ENCODE data around the gene FBXO9. TPM values are rescaled to one million over a fixed set of nuclear protein-coding genes. Genes with fewer than 3 reads are reported as not detected.
"Not testable (repeated sequence)": the region's sequence is repeated elsewhere in the genome, so short reads cannot be mapped to it uniquely, and the experiment has no call there.

The FBXO9 gene
- total RNA-seq, 1 donor from 2014 or later: 72.5 TPM

DNA sequence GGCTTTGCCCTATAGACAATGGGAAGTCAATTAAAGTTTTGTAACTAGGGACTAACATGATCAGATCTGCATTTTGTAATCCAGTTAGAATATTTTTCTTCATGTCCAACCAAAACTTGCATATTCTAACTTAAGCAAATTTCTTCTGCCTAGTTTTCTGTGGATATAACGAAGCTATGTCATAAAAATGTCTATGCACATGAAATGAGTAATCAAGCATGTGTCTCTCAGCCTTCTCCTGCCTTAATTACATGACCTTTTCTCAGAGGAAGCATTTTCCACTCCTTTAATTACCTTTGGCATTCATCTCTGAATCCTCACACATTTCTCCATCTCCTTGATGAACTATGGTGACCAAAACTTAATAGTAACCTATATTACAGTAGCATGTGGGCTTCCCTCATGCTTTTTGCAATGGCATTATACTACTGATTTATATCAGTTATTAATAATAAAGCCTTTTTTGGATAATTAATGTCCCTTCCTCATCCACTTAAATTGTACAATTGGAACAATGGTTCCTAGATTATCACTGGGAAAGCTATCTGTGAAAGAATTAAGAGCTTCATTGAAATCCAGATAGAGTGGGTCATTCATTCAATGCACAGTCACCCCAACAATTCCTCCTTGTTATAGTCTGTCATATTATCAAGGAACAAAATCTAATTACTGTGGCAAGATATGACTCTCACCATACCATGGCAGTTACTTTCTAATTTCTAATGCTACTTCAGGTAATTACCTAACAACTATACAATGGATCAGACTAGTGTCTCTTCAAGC is 19.1 kb upstream of the FBXO9 start:
- intact Hi-C loops (cut with micrococcal nuclease): no loop called here

DNA sequence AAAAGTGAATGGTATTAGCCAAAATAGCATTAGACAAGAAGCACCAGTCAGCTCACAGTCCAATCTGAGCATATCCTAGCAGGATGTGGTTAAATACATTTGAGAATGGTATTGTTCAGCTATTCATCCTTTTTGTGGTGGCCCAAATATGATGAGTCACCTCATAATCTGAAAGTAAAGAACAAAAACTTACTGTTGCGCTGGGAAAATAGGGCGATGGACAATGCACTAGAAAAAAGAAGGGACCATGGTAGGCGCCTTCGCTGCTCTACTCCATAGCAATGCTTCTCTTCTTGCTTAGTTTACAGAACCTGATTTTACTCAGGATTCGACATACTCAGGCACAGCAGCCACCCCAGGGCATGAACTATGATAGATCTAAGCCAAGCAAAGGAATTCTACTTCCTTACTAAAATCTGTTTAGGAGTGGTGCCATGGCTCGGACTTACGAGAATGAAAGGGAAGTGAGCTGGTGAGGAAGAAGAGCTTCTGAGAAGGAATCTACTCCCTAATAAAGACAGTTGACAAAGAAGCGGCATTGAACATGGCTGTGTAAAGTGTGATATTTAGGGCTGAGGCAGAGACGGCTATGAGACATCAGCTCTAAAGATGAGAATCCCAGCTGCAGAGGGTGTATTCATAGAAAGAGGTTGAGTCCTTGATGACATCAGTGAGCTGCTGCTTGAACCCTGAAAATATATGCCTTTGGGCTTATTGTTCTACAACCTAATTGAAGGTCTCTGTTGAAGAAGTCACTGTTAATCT is 16.6 kb upstream of the FBXO9 start:
- intact Hi-C loops (cut with micrococcal nuclease): no loop called here

DNA sequence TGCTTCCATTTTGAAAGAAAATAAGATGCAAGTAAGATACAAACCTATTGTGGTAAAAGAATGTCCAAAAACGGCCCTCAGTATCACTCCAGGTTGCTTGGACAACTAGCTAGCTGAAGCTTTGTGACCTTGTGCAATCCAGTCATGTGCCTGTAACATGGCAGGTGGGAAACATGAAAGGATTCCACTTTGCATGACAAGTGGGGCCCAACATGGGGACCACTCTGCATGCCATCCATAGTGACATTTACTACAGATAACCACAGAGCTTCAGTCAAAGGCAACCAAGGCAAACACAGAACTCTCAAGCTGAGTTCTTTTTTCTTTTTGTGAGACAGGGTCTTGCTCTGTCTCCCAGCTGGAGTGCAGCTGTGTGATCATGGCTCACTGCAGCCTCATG is 15.8 kb upstream of the FBXO9 start:
- intact Hi-C loops (cut with micrococcal nuclease): no loop called here

DNA sequence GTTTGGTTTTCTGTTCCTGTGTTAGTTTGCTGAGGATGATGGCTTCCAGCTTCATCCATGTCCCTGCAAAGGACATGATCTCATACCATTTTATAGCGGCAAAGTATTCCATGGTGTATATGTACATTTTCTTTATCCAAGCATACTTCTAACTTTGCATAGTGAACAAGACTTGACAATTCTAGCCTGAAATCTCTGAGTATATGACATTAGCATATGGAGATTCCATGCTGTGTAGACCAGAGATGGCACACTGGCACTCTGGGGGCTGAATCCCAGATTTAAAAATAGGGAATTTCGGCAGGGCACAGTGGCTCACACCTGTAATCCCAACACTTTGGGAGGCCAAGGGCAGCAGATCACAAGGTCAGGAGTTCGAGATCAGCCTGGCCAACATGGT is 13.1 kb upstream of the FBXO9 start:
- intact Hi-C loops (cut with micrococcal nuclease): not testable (repeated sequence)

DNA sequence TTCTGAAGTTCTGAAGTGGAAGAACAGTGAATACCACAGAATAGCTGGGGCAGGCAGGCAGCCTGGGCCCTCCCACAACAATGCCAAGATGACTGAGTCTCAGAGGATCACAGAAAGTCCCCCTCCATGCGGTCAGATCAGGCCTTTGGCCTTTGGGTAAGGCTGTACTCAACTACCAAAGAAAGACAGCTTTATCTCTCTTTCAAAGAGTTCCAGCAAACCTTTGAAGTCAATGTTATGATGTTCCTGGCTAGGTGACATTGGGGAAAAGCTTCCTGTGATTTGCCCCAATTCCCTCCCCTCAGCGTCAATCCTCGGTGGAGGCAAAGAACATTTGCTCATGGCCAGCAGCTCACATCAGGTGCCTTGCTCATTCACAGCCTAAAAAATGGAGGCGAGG is 10.7 kb upstream of the FBXO9 start:
- intact Hi-C loops (cut with micrococcal nuclease): no loop called here

DNA sequence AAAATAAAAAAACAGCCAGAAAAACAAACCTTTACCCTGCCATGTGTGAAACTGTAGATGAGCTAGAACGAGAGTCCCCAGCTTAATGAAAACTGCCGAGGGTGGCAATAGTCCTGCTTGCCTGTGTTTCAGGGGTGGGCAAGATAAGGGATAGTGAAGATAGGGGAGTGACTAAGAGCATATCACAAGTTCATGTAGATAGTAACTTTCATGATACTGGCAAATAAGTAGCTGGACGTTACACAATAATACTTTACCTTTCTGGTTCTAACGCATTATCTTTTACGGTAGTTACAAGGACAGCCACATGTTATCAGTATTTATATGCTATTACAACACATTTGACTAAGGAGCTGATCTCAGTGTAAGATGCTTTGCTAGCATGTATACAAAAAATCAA is 9.3 kb upstream of the FBXO9 start:
- intact Hi-C loops (cut with micrococcal nuclease): no loop called here

DNA sequence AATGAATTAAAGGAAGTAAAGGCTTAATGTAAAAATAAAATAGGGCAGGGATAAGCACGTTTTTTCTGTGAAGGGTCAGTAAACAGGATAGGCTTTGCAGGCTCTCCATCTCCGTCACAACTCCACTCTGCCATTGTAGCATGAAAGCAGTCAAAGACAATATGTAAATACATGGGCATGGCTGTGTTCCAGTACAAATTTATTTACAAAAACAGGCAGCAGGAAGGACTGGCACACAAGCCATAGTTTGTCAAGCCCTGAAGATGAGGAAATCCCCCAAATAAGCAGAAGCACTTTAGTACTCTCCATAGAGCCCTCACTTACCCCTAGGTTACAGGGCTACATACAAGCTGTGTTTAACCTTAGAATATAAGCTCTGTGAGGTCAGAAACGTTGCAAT is 8.9 kb upstream of the FBXO9 start:
- intact Hi-C loops (cut with micrococcal nuclease): no loop called here

DNA sequence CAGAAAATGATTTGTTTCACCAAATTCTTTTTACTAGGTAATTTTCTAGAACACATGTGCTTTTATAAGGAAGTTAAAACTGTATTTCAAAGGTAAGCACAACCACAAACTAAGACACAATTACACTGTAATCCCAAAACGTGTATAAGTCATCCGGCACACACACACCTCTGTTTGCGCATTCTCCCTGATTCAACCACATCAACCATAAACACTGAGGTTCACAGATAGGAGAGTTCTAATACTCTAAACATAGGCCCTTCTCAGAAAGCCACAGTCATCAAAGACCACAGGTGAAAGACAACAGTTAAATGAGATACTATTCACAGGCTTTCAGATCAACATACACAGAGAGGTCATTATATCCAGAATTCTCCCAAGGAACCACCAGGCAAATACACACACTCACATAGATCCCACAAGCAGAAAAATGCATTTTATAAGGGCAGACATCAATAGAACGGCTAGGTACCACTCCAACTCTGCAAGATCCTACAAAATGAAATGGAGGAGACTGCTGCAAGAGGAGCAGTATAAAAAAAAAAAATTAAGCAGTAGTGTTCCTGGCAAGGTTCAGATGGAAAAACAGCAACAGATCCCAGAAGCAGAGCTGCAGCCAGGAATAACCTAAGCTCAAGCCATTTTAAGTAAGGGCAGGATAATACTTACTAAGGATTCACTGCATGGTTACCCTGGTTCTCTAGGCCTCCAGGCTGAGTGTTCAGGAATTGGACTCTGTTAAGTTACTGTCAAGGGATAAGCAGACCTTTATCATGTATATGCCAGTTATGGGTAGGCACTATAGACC is 6.6 kb upstream of the FBXO9 start:
- intact Hi-C loops (cut with micrococcal nuclease): no loop called here

DNA sequence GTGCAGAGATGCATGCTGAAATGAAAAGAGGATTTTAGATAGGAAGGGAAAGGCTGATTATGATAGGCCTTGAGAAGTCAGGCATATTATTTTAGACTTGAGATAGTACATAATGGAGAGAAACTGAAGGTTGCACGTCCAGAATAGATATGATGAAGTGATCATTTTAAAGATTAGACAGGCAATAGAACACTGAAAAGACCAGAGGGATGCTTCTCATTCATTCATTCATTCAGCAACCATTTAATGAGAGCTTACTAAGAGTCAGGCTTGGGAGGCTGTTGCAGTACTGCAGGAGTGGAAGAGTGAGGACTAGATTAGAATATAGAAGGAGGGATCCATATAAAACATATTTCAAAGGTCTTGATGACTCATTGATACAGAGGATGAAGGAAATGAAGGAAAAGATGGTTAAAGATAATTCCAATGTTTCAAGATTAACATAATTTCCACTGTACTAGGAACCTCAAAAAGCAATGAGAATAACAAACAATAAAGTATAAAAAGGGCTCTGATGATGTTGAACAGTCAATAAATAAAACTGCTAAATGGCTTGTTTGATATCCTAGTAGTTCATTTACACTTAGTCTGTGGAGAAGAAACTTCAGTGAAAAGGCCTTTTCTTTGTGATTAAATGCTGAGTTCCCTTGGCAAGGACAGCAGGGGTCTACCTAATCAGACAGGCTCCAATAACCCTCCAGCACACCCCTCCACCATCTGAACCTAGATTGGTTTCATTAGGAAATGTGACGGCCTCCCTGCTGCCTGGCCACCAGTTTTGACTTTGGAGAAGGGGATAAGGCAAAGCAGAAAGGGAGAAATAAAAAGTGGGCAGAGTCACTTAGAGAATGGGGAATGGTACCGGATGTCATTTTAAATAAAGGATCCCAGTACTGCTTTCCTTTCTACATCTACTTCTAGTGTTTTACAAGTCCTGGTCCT is 5.3 kb upstream of the FBXO9 start:
- intact Hi-C loops (cut with micrococcal nuclease): no loop called here

DNA sequence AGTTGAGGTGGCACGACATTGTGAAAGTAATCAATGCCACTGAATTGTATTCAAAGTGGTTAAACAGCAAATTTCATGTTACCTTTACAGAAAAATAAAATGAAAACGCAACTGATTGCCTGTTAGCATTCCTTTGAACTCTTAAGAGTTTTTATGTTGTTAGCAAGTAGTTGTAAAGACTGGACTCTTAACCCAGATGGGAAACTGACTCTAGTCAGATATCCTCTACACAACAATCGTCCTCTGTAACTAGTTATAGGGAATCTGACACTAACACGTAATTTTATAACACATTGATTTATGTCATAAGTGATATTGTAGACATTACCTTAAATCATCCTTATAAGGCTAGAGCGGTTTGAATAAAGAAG is 3.0 kb upstream of the FBXO9 start:
- intact Hi-C loops (cut with micrococcal nuclease): no loop called here

DNA sequence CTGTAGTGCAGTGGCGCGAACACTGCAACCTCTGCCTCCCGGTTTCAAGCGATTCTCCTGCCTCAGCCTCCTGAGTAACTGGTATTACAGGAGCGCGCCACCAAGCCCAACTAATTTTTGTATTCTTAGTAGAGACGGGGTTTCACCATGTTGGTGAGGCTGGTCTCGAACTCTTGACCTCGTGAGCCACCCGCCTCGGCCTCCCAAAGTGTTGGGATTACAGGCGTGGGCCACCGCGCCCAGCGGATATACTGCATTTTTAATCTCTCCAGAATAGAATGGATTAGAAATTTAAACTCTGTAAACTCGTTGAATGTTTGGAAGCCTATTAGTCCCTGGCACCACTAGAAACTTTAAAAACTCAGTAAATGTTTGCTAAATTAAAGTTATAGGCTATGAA is 949 bp upstream of the FBXO9 start:
- intact Hi-C loops (cut with micrococcal nuclease): loop anchor here (1.0 to 2.0 kb wide), 12 partner anchors 69 to 779 kb away; partner anchors contain the start of genes EFHC1, GCLC, GSTA4 and LRRC1

DNA sequence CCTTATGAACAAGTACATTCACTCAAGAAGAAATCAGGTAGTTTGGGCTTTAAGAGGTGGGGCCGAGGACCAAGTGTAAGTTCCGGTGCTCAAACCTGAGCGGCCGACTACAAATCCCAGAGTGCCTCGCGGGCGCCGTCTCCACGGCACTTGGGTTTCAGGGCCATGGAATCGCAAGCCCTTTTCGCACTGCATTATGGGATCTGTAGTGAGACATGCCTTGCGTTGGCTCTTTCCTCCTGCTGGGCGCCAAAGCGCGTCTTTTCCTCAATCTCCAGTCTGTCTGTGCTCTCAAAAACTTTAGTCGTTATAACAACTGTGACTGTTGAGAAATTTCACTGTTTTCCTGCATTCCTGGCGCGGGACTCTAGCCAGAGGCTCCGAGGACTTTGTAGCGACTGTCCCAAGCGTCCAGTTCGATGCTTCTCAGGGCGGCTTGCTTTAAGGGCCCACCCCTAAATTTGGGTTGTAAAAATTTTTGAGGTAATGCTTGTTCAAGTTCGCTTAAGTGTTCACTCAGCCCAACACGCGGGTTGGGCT is 408 bp upstream of the FBXO9 start:
- intact Hi-C loops (cut with micrococcal nuclease): loop anchor here (1.0 to 2.0 kb wide), 12 partner anchors 69 to 779 kb away; partner anchors contain the start of genes EFHC1, GCLC, GSTA4 and LRRC1

DNA sequence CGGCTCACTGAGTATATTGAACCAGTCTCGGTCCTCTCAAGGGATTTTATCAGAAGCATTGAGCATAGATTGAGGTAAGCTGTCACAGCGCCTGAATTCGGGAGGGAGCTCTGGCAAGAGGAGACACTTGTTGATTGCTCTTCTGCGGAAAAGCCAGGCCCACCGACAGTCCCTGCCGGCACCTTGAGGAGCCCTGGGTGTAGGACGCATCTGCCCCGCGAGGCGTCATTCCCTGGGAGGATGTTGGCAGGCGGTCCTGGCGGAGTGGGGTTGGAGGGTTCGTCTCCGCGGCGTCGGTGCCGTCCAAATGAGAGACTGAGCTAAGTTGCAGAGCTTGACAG is 843 bp downstream of the FBXO9 start:
- intact Hi-C loops (cut with micrococcal nuclease): no loop called here

DNA sequence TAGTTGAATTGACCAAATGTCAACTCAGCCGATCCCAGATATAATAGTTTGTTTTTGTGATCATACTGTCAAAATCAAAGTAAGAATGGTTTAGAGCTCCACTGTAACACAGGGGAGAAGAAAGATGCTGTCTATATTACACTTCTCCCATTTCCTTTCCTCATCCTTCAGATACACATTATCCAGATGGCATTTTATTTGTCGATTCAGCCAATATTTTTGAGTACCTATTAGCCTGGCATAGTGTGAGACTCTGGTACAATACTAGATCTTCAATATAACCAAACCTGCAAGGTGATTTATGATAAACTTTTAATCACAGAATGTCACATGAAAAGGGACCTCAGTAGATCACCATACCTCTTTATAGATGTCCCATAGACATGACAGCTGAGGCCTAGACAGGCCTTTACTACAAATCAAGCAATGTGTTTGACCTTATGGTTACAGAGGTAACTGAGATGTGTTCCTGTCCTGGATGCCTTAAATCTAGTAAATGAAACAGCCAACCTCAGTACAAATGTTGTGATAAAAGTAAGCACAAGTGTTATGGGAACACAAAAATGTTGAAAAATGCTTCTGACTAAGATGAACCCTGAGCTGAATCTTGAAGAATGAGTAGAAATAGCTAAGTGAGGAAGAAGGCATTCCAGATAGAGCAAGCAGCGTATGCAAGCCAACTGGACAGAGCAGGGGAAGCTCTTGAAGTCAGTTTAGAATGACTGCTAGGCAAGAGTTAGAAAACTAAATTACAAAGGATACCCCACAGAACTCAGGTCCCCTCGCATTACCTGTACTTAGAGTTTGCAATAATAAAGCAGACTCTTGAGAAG is 1.9 kb downstream of the FBXO9 start:
- intact Hi-C loops (cut with micrococcal nuclease): no loop called here

DNA sequence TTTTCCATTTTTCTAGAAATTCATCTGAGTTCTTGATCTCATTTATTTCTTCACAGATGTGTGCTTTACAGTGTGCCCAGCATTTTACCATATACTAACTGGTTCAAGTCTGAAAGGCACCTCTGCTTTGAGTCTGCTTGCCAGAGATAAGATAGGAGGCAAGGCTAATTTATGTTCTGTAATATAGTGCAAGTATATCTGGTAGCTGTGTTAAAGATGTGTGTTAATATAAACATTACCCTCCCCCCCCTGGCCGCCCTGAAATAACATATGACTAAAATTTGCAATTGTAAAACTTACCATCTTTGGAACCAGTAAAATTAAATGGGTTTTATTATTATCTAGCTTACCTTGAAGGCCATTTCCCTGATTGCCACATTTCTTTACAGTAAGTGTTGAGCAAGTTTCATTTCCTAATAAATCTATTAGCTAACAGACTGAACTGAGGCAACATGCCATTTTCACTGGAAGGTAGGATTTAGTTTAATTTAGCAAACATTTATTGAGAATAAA is 2.7 kb downstream of the FBXO9 start:
- intact Hi-C loops (cut with micrococcal nuclease): no loop called here

DNA sequence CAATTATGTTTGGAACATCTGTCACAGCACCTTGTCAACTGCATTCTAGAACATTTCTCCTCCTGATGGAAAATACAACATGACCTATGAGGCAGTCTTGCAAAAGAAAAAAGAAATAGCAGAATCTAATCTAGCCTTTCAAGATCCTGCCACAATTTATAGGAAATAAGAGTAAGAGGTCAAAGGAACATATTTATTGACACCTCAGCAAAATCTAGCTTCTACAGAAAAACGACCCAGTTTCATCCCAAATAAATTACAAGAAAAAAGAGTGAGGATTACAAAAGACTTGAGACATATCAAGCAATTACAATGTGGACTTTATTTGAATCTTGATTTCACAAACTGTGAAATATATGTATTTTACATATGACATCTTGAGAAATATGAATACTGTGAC is 4.2 kb downstream of the FBXO9 start:
- intact Hi-C loops (cut with micrococcal nuclease): no loop called here

DNA sequence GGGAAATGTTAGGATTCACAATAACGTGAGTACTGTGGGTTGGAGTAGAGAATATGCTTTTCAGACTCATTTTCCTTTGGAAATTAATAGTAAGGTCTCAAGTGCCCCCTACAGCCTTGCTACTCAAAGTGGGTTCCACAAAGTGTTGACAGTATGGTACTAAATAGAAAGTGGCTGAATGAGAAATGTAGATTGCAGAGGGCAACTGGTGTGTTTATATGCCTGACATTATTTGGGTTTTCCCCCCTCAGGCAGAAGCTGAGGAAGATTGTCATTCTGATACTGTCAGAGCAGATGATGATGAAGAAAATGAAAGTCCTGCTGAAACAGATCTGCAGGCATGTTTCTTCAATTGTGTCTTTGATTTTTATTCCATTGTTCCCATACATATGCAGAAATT is 5.6 kb downstream of the FBXO9 start:
- intact Hi-C loops (cut with micrococcal nuclease): no loop called here

DNA sequence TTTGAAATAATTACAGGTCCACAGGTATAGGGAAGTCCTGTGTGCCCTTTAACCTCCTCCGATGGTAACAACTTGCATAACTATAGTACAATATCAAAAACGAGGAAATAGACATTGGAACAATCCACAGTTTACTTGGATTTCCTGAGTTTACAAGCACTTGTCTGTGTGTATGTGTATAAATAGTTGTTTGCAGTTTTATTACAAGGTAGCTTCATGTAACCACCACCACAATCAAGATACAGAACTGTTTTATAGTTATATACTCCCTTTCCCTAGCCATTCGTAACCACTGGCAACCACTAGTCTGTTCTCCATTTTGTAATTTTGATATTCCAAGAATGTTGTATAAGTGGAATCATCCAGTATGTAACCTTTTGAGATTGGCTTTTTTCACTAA is 9.1 kb downstream of the FBXO9 start:
- intact Hi-C loops (cut with micrococcal nuclease): no loop called here

DNA sequence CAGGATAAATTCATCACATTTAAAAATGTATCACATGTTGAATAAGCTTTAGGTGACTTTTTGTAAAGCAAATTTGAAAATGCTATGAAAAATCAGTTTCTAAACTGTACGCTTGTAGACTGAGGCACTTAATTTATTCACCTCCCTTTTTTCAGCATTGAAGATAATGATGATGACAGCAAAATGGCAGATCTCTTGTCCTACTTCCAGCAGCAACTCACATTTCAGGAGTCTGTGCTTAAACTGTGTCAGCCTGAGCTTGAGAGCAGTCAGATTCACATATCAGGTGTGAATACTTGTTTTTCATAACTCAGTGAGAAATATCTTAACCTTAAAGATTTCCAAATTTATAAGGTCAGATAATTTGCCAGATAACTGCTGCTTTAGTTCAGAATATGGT is 15.6 kb downstream of the FBXO9 start:
- intact Hi-C loops (cut with micrococcal nuclease): no loop called here

DNA sequence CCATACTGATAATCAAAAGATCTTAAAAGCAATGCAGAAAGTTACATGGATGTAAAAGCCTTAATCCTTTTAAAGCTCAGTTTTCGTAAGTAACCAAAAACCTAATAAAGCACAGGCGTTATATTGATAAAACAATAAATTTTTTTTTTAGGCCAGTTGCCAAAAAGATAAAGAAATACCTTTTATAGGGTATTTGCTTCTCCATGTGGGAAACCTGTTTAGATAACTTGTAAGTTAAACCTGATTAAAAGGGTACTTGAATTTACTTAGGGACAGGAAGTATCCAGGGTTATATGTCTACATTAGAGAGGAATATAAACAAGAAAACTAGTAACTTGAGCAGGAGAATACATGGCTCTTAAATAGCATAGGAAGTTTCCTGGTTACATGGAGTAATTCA is 21.1 kb downstream of the FBXO9 start:
- intact Hi-C loops (cut with micrococcal nuclease): no loop called here
